GM18502 (cell line): ENCODE results near the gene PAFAH1B2.
"Not testable (repeated sequence)": the region's sequence is repeated elsewhere in the genome, so short reads cannot be mapped to it uniquely, and the experiment has no call there.

Experiments used
- ATAC-seq: cut with Tn5 transposase; IDR thresholded peaks from one replicate; pipeline ENCODE4 v1.9.1; 2021; ENCODE audit warnings: mild to moderate bottlenecking; ENCODE audit not compliant: unreplicated experiment, poor library complexity

PAFAH1B2 gene

GRCh38 chr11:117199916-117200812 is 56.1 kb downstream of the PAFAH1B2 start:
- no peak for ATAC-seq

GRCh38 chr11:117200813-117201657 is 56.9 kb downstream of the PAFAH1B2 start:
- ATAC-seq, result no peak

- no peak for ATAC-seq
Observed at GRCh38 chr11:117201658-117202305, 57.7 kb downstream of the PAFAH1B2 start.

- no peak for ATAC-seq
Observed at GRCh38 chr11:117202386-117203068, 58.4 kb downstream of the PAFAH1B2 start.

- ATAC-seq, result no peak
Observed at GRCh38 chr11:117203069-117203407, 59.0 kb downstream of the PAFAH1B2 start.

GRCh38 chr11:117204283-117205080 is 60.4 kb downstream of the PAFAH1B2 start:
- ATAC-seq, result no peak

GRCh38 chr11:117205211-117205818 is 61.2 kb downstream of the PAFAH1B2 start:
- no peak for ATAC-seq

- not testable (repeated sequence) for ATAC-seq
Observed at GRCh38 chr11:117206111-117206510, 62.0 kb downstream of the PAFAH1B2 start.

GRCh38 chr11:117206859-117207258 is 62.8 kb downstream of the PAFAH1B2 start:
- ATAC-seq, result not testable (repeated sequence)

GRCh38 chr11:117207481-117207880 is 63.4 kb downstream of the PAFAH1B2 start:
- not testable (repeated sequence) for ATAC-seq

GRCh38 chr11:117208710-117209109 is 64.6 kb downstream of the PAFAH1B2 start:
- ATAC-seq, result not testable (repeated sequence)

GRCh38 chr11:117209351-117210125 is 65.5 kb downstream of the PAFAH1B2 start:
- ATAC-seq, result not testable (repeated sequence)

GRCh38 chr11:117210620-117211019 is 66.5 kb downstream of the PAFAH1B2 start:
- ATAC-seq, result no peak

- ATAC-seq, result no peak
Observed at GRCh38 chr11:117212697-117213355, 68.7 kb downstream of the PAFAH1B2 start.

GRCh38 chr11:117214404-117215110 is 70.5 kb downstream of the PAFAH1B2 start:
- no peak for ATAC-seq

- ATAC-seq, result no peak
Observed at GRCh38 chr11:117217141-117218084, 73.3 kb downstream of the PAFAH1B2 start.
